Measurements from ENCODE around the gene EIF5B.
"Not testable (repeated sequence)": the region's sequence is repeated elsewhere in the genome, so short reads cannot be mapped to it uniquely, and the experiment has no call there.

The EIF5B gene

DNA sequence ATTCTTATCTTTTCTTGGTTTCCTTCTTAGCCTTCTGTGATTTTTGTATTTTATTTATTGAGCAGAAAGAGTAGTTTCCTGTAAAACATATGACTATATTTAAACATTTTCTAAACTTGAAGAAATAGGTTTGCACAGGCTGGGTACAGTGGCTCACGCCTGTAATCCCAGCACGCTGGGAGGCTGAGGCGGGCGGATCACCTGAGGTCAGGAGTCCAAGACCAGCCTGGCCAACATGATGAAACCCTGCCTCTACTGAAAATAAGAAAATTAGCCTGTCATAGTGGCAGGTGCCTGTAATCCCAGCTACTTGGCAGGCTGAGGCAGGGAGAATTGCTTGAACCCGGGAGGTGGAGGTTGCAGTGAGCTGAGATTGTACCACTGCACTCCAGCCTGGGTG lies 31.7 kb downstream of the EIF5B start:
- not testable (repeated sequence) for DNase-seq

- no peak for DNase-seq
Measured at GRCh38 chr2:99373144-99373543, 36.0 kb downstream of the EIF5B start.

GRCh38 chr2:99374747-99375146 lies 37.6 kb downstream of the EIF5B start:
- no peak for DNase-seq

DNA sequence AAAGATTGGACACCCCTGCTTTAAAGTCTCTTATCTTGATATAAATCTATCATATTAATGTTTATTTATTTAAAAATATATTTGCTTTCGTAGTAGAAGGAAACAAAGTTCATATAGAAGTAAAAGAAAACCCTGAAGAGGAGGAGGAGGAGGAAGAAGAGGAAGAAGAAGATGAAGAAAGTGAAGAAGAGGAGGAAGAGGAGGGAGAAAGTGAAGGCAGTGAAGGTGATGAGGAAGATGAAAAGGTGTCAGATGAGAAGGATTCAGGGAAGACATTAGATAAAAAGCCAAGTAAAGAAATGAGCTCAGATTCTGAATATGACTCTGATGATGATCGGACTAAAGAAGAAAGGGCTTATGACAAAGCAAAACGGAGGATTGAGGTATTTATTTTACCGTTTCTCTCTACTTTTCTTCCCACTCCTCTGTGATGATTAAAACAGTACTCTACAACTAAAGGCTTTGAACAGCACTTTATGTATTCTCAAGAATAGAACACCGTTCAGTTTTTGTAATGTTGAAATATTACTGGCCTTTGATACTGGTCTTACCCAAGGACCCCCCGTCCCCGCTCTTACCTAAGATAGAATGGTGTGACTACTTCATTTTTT lies 39.2 kb downstream of the EIF5B start:
- DNase-seq = no peak

DNA sequence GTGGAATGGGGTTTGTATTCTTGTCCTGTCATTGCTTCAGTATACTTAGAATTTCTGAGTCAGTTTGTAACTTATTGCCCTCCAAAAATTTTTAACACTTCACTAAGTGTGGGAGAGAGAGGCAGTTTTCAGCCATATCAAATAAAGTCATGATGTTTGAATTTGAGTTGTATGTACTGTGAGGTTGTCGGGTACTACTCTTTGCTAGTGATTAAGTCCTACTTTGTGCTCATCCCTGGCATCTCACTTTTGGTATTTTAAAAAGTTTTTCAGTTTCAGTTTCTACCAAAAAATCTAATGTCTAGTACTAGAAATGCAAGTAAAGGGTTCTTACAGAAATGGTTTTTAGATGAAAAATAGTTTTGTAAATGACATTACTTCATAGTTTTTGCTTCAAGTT lies 40.7 kb downstream of the EIF5B start:
- DNase-seq = no peak

DNA sequence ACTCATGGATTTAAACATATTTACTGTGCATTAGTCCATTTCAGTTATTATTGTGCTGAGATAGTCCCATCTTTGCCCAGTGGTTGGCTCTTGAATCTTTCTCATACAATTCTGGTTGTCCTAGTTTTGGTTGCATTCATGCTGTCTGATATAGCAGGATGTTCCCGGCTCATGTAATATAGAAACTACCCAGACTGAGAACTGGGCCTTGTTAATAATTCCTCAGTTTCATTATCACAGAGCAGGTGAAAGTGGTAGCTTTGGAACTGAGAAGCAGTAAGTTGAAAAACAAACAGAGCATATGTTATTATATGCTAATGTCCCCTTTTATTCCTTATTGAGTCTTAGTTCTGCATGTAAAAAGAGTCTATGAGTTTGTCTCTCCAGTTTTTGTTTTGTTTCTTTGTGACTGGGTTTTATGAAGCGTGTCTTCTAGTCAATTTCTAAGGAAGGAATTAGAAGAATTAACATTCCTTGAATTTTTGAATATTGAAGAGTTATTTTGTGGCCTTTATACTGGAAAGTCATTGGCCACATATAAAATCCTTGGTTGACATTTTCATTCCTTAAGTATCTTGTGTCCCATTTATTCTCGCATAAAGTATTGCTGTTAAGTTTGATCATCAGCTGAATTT lies 43.3 kb downstream of the EIF5B start:
- no peak for DNase-seq

DNA sequence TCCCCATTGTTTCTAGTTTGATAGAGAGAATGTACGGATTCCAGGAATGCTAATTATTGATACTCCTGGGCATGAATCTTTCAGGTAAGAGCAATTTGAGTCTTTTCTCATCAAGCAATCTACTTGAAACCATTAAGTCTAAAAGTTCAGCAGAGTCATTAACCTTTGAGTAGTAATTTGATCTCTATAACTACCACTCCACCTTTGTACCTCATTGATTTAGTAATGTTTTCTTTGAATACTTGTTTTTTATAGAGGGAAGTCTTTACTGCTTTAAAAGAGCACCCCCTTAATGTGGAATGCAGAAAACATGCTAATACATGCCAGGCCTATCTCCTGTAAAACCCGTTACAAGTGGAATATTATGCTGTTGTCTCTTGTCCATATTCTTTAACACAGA lies 45.0 kb downstream of the EIF5B start:
- DNase-seq = no peak

DNA sequence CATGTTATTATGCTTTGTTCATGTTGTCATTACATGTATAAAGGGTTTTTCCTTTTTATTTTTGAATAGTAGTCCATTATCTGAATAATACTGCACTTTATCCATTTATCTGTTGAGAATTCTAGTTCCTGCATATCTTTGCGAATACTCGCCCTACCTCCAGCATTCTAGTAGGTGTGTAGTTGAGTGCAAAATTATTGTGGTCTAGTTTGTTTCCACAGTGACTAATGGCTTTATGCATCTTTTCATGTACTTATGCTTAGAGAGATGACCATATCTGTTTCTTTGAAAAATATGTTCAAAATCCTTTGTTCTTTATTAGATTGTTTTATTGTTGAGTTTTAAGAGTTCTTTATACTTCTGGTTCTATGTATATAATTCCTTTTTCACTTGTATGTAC lies 48.8 kb downstream of the EIF5B start:
- DNase-seq = no peak

DNA sequence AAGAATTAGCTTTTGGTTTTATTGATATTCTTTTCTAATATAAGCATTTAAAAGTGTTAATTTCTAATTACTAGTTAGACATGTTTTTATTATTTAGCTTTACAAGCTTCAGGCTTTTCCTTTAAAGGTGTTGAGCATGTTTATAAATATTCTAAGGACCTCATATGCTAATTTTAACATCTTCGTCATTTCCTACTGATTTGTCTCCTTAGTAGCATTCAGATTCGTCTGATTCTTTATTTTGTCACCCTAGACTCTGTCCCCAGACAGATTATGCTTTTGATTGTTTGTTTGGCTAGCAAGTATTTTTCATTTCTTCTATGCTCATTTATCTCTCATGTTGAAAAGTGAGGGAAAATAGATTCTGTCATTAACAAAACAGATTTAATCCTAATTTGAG lies 51.7 kb downstream of the EIF5B start:
- no peak for DNase-seq

DNA sequence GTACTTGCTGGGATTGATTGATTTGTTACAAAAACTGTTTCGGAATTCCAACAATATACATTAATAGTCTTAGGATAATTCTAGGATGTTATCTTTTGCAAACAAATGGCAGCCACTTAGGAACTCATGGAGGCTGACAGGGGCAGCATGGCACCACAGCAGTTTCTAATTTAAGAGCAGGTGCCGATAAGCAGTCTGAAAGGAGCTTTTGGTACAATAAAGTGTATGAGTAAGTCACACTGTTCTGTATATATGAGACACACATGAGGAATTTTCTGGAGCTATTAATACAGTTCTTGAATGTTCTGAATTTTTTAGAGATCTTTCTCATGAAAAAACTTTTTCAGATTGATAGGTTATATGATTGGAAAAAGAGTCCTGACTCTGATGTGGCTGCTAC lies 52.2 kb downstream of the EIF5B start:
- DNase-seq = no peak

DNA sequence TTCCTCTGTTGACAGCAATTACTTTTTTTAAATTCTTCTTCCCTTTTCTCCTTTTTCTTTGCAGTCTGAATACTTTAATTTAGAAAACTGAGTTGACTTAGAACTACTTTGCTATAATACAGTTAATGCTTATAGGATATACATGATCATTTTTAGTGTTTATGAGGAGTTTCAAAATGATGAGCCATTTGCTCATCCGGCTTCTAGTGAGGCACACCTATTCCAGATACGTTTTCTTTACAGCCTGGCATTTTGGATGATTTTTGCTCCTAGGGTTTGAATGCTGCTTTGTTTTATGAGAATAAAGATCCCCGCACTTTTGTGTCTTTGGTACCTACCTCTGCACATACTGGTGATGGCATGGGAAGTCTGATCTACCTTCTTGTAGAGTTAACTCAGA lies 52.8 kb downstream of the EIF5B start:
- DNase-seq = no peak

- DNase-seq = no peak
Measured at GRCh38 chr2:99395589-99396130, 58.5 kb downstream of the EIF5B start.

DNA sequence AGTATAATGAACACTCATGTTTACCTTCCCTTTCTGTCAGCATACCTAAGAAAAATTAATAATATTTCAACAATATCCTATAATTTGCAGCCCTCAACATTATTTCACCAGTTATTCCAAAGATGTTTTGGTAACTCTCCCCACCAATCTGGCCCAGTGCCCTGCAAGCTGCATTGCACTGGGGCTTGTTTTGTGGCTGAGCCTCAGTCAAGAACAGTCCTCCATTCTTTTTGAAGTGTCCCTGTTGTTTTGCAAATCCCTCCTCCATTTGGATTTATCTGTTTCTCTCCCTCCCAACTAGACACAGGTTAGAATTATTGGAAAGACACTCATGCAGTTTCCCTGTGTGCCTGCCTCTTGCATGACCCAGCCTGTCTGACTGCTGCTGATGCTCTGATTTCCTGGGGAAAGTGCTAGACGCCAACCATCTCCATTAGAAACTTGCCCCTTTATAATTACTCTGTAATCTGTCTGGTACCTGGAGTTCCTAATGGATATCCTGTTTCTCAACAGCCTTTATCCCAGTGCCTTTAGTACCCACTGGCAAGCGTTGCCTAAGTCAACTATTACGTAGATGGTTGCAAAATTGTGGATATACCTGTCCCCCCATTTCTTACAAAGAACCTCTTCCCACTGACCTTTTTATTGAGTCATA lies 60.2 kb downstream of the EIF5B start:
- no peak for DNase-seq

DNA sequence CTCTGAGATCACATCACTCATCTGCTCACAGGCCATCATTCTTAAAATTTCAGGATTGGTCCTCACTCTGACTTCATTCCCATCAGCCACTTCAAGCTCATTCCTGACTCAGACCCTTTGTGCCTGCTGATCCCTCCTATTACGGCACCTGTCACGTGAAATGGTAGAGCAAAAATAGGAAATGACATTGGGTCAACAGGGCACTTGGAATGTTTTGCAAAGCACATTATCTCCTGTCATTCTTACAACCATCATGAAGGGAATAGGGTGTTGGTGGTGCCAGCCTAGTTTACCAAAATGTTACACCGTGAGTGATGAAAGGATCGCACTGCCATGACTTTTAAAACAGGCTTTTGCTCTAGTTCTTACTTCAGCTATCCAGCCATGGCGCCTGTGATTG lies 61.1 kb downstream of the EIF5B start:
- DNase-seq = no peak

GRCh38 chr2:99399063-99399462 lies 61.9 kb downstream of the EIF5B start:
- no peak for DNase-seq

DNA sequence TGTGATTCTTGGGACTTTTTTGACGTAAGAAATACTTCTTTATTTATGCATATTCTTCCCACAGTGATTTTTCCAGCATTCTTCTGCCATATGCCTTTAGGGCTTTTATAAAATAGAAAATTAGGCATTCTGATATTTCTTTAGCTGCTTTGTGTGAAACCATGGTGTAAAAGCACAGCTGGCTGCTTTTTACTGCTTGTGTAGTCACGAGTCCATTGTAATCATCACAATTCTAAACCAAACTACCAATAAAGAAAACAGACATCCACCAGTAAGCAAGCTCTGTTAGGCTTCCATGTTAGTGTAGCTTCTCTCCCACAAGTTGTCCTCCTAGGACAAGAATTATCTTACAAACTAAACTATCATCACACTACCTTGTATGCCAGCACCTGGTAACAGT lies 62.6 kb downstream of the EIF5B start:
- DNase-seq = no peak

GRCh38 chr2:99401841-99402240 lies 64.7 kb downstream of the EIF5B start:
- no peak for DNase-seq

- DNase-seq = no peak
Measured at GRCh38 chr2:99403084-99403483, 65.9 kb downstream of the EIF5B start.

- DNase-seq = no peak
Measured at GRCh38 chr2:99403524-99403923, 66.3 kb downstream of the EIF5B start.

- DNase-seq = no peak
Measured at GRCh38 chr2:99404039-99404796, 67.0 kb downstream of the EIF5B start.

- no peak for DNase-seq
Measured at GRCh38 chr2:99404797-99405669, 67.8 kb downstream of the EIF5B start.

- no peak for DNase-seq
Measured at GRCh38 chr2:99406137-99406536, 68.9 kb downstream of the EIF5B start.

DNA sequence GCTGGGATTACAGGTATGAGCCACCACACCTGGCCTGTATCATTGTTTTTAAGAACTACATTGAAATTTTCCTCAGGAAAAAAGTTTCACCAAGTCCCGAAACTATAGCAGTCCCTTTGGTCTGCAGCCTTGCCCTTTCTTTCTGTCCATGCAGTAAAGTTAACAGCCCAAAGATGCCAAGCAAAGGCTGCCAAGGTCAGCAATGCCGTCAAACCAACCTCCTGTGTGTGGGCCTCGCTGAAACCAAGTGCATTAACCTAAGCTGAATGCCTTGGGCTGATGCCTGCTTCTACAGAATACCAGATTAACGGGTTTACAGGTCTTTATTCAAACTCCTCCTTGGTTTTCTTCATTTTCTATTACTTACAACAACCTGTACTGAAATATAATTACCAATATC lies 73.1 kb downstream of the EIF5B start:
- DNase-seq = no peak

Measured in NCI-H526 treated with DMSO at 0.1 percent for 48 hours (cell line).